Measurements from ENCODE around the gene APOL1.
"Not testable (repeated sequence)": the region's sequence is repeated elsewhere in the genome, so short reads cannot be mapped to it uniquely, and the experiment has no call there.

The APOL1 gene

GRCh38 chr22:36244522-36245391, 8.2 kb upstream of the APOL1 start:
- no peak overlapping the region for H3K4me3 ChIP-seq (ENCODE audit: insufficient read depth, low read depth, low read length)
- no peak overlapping the region for H3K27ac ChIP-seq (ENCODE audit: insufficient read depth, low read depth, low read length, poor library complexity, severe bottlenecking)
- no peaks in the 10 kb centered on the region for H3K36me3 ChIP-seq (ENCODE audit: control insufficient read depth, insufficient read depth, low read length)
- H3K9me3 ChIP-seq (ENCODE audit: control insufficient read depth, low read length): no peaks in the 10 kb centered on the region
- H3K27me3 ChIP-seq (ENCODE audit: control insufficient read depth, insufficient read depth, low read length, poor library complexity, severe bottlenecking): no peaks in the 10 kb centered on the region
- no peaks in the 10 kb centered on the region for H3K4me1 ChIP-seq (ENCODE audit: control insufficient read depth, insufficient read depth, low read length)
- 94 to 95% methylated on average over 5 of the region's 5 CpGs for WGBS, 2 experiments

DNA sequence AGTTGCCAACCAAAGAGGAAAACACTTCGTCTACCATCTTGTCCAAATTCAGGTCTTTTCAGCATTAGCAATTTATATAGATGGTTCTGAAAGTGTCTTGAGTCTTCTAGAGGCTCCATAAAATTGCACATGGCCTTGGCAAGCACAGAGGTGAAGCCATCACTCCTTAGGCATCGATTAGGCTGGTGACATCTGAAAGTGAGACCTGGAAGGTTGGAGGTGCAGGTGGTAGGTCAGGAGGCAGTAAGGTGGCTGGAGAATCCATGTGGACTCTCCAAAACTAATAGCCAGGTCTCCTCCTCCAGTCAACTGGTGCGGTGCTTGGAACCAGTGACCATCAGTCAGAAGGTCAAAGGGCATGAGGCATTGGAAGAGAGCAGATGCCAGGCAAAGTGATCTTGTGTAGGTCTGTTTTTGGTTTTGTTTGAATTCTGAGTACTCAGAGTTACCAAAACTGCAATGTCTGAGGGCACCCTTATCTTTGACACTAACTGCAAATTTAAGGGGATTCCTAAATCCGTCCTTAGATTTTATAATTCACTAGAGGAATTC, 7.1 kb upstream of the APOL1 start:
- Histone ChIP-seq H3K36me3 (ENCODE audit: control insufficient read depth, insufficient read depth, low read length) (no peaks in the 10 kb centered on the region), H3K9me3 (ENCODE audit: control insufficient read depth, low read length) (no peaks in the 10 kb centered on the region), H3K4me1 (ENCODE audit: control insufficient read depth, insufficient read depth, low read length) (no peaks in the 10 kb centered on the region), H3K4me3 (ENCODE audit: insufficient read depth, low read depth, low read length) (no peak overlapping the region), H3K27me3 (ENCODE audit: control insufficient read depth, insufficient read depth, low read length, poor library complexity, severe bottlenecking) (no peaks in the 10 kb centered on the region), H3K27ac (ENCODE audit: insufficient read depth, low read depth, low read length, poor library complexity, severe bottlenecking) (no peak overlapping the region)
- 94 to 95% methylated on average over 4 of the region's 4 CpGs for WGBS, 2 experiments

GRCh38 chr22:36246718-36247117, 6.2 kb upstream of the APOL1 start:
- WGBS, 2 experiments: 91 to 96% methylated on average over 3 of the region's 3 CpGs
- Histone ChIP-seq H3K36me3 (ENCODE audit: control insufficient read depth, insufficient read depth, low read length) (no peaks in the 10 kb centered on the region), H3K4me3 (ENCODE audit: insufficient read depth, low read depth, low read length) (no peak overlapping the region), H3K9me3 (ENCODE audit: control insufficient read depth, low read length) (no peaks in the 10 kb centered on the region), H3K4me1 (ENCODE audit: control insufficient read depth, insufficient read depth, low read length) (no peaks in the 10 kb centered on the region), H3K27ac (ENCODE audit: insufficient read depth, low read depth, low read length, poor library complexity, severe bottlenecking) (no peak overlapping the region), H3K27me3 (ENCODE audit: control insufficient read depth, insufficient read depth, low read length, poor library complexity, severe bottlenecking) (no peaks in the 10 kb centered on the region)

DNA sequence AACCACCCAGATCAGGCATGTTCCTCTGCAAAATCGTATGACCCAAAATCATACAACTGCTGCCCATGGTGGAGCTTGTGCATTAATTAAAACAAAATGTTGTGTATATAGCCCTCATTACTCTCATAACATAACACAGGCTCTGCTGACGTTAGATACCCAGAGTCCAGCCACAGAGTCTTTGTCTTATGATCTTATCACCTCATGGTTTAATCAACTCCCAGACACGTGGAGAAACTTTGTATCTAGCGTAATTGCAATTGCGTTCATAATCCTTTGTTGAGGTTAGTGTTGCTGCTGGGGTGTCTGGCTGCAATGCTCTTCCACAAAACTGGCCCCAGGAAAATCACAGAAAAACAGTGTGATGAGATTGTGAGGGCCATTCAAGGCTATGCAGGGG, 5.0 kb upstream of the APOL1 start:
- Histone ChIP-seq H3K36me3 (ENCODE audit: control insufficient read depth, insufficient read depth, low read length) (no peaks in the 10 kb centered on the region), H3K27me3 (ENCODE audit: control insufficient read depth, insufficient read depth, low read length, poor library complexity, severe bottlenecking) (no peaks in the 10 kb centered on the region), H3K4me3 (ENCODE audit: insufficient read depth, low read depth, low read length) (no peak overlapping the region), H3K4me1 (ENCODE audit: control insufficient read depth, insufficient read depth, low read length) (no peaks in the 10 kb centered on the region), H3K27ac (ENCODE audit: insufficient read depth, low read depth, low read length, poor library complexity, severe bottlenecking) (no peak overlapping the region), H3K9me3 (ENCODE audit: control insufficient read depth, low read length) (no peaks in the 10 kb centered on the region)
- 95% methylated on average over 4 of the region's 5 CpGs for WGBS, 2 experiments

DNA sequence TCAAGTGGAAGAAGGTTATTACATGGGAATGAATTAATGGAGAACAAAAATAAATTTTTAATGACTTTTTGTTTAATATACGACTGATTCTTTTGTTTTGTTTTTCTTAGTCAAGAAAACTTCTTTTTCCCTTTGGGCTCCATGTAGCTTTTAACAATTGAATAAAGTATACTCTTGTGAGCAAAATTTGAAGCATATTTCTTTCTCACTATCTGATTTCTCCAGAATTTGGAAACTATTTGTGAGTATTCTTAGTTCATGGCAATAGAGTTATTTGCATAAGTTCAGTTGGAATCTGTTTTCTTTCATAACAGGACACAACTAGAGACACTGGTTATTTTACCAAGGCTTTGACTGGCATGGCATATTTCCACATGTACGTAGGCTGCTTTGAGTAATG, 3.8 kb upstream of the APOL1 start:
- Histone ChIP-seq H3K9me3 (ENCODE audit: control insufficient read depth, low read length) (no peaks in the 10 kb centered on the region), H3K36me3 (ENCODE audit: control insufficient read depth, insufficient read depth, low read length) (no peaks in the 10 kb centered on the region), H3K4me1 (ENCODE audit: control insufficient read depth, insufficient read depth, low read length) (no peaks in the 10 kb centered on the region), H3K4me3 (ENCODE audit: insufficient read depth, low read depth, low read length) (no peak overlapping the region), H3K27ac (ENCODE audit: insufficient read depth, low read depth, low read length, poor library complexity, severe bottlenecking) (no peak overlapping the region), H3K27me3 (ENCODE audit: control insufficient read depth, insufficient read depth, low read length, poor library complexity, severe bottlenecking) (no peaks in the 10 kb centered on the region)
- 88 to 90% methylated on average over 2 of the region's 2 CpGs for WGBS, 2 experiments

DNA sequence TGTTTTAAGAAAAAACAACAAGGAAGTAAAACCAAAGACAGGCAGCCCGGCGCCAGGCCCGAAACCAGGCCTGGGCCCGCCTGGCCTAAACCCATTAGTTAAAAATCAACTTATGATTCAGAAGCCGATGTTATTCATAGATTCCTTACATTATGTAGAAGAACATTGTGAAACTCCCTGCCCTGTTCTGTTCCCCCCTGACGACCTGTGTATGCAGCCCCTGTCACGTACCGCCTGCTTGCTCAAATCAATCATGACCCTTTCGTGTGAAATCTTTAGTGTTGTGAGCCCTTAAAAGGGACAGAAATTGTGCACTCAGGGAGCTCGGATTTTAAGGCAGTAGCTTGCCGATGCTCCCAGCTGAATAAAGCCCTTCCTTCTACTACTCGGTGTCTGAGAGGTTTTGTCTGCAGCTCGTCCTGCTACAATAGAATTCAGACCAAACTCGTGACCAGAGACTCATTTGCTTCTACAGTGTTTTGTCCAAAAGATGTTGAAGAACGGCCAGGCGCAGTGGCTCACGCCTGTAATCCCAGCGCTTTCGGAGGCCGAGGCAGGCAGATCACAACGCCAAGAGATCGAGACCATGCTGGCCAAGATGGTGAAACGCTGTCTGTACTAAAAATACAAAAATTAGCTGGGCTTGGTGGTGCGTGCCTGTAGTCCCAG, 2.5 kb upstream of the APOL1 start:
- not testable (repeated sequence) for H3K4me3 ChIP-seq (ENCODE audit: insufficient read depth, low read depth, low read length); H3K27me3 ChIP-seq (ENCODE audit: control insufficient read depth, insufficient read depth, low read length, poor library complexity, severe bottlenecking); H3K4me1 ChIP-seq (ENCODE audit: control insufficient read depth, insufficient read depth, low read length); H3K27ac ChIP-seq (ENCODE audit: insufficient read depth, low read depth, low read length, poor library complexity, severe bottlenecking); H3K9me3 ChIP-seq (ENCODE audit: control insufficient read depth, low read length); H3K36me3 ChIP-seq (ENCODE audit: control insufficient read depth, insufficient read depth, low read length)
- WGBS, 2 experiments: 88 to 94% methylated on average over 24 of the region's 24 CpGs

- peaks cover 12% of the 10 kb centered on the region for H3K4me1 ChIP-seq (ENCODE audit: control insufficient read depth, insufficient read depth, low read length)
- not testable (repeated sequence) for H3K9me3 ChIP-seq (ENCODE audit: control insufficient read depth, low read length); H3K4me3 ChIP-seq (ENCODE audit: insufficient read depth, low read depth, low read length); H3K36me3 ChIP-seq (ENCODE audit: control insufficient read depth, insufficient read depth, low read length); H3K27me3 ChIP-seq (ENCODE audit: control insufficient read depth, insufficient read depth, low read length, poor library complexity, severe bottlenecking); H3K27ac ChIP-seq (ENCODE audit: insufficient read depth, low read depth, low read length, poor library complexity, severe bottlenecking)
- WGBS, 2 experiments: 93% methylated on average over 7 of the region's 7 CpGs
Measured at GRCh38 chr22:36251979-36252608, 839 bp upstream of the APOL1 start.

GRCh38 chr22:36253523-36254490, 874 bp downstream of the APOL1 start:
- H3K36me3 ChIP-seq (ENCODE audit: control insufficient read depth, insufficient read depth, low read length): no peaks in the 10 kb centered on the region
- WGBS, 2 experiments: 95 to 97% methylated on average over 7 of the region's 7 CpGs
- H3K27ac ChIP-seq (ENCODE audit: insufficient read depth, low read depth, low read length, poor library complexity, severe bottlenecking): no peak overlapping the region
- no peaks in the 10 kb centered on the region for H3K9me3 ChIP-seq (ENCODE audit: control insufficient read depth, low read length)
- H3K27me3 ChIP-seq (ENCODE audit: control insufficient read depth, insufficient read depth, low read length, poor library complexity, severe bottlenecking): no peaks in the 10 kb centered on the region
- peaks cover 16% of the 10 kb centered on the region for H3K4me1 ChIP-seq (ENCODE audit: control insufficient read depth, insufficient read depth, low read length)
- H3K4me3 ChIP-seq (ENCODE audit: insufficient read depth, low read depth, low read length): no peak overlapping the region

DNA sequence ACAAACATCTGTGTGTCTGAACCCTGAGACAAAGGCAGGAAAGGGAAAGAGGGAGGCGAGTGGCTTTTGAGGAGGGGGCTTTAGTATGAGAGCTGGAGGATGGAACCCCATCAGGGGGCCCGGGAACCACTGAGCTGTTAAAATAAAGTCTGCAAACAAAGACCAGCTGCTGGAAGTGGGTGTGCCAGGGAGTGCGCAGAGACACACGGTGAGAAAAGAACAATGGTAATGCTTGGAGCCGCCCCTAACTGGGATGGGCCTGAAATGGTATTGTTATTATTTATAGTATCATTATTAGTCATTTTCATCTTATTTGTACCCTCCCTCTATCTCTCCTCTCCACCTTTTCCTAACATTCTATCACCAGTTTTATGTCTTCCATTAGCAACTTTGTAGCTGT, 2.6 kb downstream of the APOL1 start:
- H3K27ac ChIP-seq (ENCODE audit: insufficient read depth, low read depth, low read length, poor library complexity, severe bottlenecking); H3K27me3 ChIP-seq (ENCODE audit: control insufficient read depth, insufficient read depth, low read length, poor library complexity, severe bottlenecking); H3K4me3 ChIP-seq (ENCODE audit: insufficient read depth, low read depth, low read length); H3K36me3 ChIP-seq (ENCODE audit: control insufficient read depth, insufficient read depth, low read length); H3K9me3 ChIP-seq (ENCODE audit: control insufficient read depth, low read length): not testable (repeated sequence)
- peaks cover 27% of the 10 kb centered on the region for H3K4me1 ChIP-seq (ENCODE audit: control insufficient read depth, insufficient read depth, low read length)
- WGBS, 2 experiments: no CpG with 5 or more reads among the region's 5 CpGs

Data from ectodermal cell (in vitro differentiated cells).